ENCODE results near the gene PLVAP. TPM values are rescaled to one million over a fixed set of nuclear protein-coding genes. Genes with fewer than 3 reads are reported as not detected.

The PLVAP gene, protein sequence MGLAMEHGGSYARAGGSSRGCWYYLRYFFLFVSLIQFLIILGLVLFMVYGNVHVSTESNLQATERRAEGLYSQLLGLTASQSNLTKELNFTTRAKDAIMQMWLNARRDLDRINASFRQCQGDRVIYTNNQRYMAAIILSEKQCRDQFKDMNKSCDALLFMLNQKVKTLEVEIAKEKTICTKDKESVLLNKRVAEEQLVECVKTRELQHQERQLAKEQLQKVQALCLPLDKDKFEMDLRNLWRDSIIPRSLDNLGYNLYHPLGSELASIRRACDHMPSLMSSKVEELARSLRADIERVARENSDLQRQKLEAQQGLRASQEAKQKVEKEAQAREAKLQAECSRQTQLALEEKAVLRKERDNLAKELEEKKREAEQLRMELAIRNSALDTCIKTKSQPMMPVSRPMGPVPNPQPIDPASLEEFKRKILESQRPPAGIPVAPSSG
- 100 to 1,000 TPM in 1 of 4 donors, 10 to 100 TPM in 3; 41.4 to 110 (median 67.9) TPM for total RNA-seq

DNA sequence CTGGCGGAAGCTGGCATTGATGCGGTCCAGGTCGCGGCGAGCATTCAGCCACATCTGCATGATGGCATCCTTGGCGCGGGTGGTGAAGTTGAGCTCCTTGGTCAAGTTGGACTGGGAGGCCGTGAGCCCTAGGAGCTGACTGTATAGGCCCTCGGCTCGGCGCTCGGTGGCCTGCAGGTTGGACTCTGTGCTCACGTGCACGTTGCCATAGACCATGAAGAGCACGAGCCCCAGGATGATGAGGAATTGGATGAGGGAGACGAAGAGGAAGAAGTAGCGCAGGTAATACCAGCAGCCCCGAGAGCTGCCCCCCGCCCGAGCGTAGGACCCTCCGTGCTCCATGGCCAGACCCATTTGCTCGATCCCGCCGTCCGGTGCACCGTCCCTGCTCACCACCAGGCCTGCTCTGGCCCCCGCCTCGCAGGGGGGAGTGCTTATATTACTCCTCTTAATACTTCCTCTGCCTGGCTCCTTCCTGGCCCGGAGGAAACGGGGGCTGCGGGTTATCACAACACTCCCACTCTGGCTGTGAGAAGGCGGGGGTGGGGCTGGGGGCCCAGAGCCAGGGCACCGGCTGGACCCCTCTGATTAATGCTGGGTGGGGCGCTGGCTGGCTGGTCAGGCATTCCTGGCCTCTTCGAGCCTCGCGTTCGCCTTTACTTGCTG is at the start of gene PLVAP:
TSS of gene PLVAP (minus strand) at position 408 of the 666 bp plus-strand sequence. CDS start at position 354, 54 bp downstream.
- no peaks in the 10 kb centered on the region for H3K9me3 ChIP-seq
- H3K36me3 ChIP-seq = no peaks in the 10 kb centered on the region
- H3K27ac ChIP-seq = peak within 1 kb of the TSS in 2 of 4 donors; percentile 41 to 57
- peak; percentile 58 for ATAC-seq
- TF ChIP-seq POLR2AphosphoS5 (IDR thresholded peaks at IDR 0.05) (peak; percentile 22), POLR2A (IDR thresholded peaks at IDR 0.05) (no peak)
- TF ChIP-seq, protein P1, sequence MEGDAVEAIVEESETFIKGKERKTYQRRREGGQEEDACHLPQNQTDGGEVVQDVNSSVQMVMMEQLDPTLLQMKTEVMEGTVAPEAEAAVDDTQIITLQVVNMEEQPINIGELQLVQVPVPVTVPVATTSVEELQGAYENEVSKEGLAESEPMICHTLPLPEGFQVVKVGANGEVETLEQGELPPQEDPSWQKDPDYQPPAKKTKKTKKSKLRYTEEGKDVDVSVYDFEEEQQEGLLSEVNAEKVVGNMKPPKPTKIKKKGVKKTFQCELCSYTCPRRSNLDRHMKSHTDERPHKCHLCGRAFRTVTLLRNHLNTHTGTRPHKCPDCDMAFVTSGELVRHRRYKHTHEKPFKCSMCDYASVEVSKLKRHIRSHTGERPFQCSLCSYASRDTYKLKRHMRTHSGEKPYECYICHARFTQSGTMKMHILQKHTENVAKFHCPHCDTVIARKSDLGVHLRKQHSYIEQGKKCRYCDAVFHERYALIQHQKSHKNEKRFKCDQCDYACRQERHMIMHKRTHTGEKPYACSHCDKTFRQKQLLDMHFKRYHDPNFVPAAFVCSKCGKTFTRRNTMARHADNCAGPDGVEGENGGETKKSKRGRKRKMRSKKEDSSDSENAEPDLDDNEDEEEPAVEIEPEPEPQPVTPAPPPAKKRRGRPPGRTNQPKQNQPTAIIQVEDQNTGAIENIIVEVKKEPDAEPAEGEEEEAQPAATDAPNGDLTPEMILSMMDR (IDR thresholded peaks at IDR 0.05) = peak in 2 of 4 experiments; percentile 5 to 7
- H3K27me3 ChIP-seq = peaks cover 26% of the 10 kb centered on the region
- H3K4me3 ChIP-seq = peak within 1 kb of the TSS in 1 of 2 donors; percentile 45
- peaks cover 0 to 8% (median 0%) of the 10 kb centered on the region in 3 donors for H3K4me1 ChIP-seq
- 47% methylated on average over 8 of the region's 39 CpGs; no CpG with 5 or more reads in 1 of the 2 donors for WGBS, 2 donors (ENCODE audit: low coverage in 1 of 2)

DNA sequence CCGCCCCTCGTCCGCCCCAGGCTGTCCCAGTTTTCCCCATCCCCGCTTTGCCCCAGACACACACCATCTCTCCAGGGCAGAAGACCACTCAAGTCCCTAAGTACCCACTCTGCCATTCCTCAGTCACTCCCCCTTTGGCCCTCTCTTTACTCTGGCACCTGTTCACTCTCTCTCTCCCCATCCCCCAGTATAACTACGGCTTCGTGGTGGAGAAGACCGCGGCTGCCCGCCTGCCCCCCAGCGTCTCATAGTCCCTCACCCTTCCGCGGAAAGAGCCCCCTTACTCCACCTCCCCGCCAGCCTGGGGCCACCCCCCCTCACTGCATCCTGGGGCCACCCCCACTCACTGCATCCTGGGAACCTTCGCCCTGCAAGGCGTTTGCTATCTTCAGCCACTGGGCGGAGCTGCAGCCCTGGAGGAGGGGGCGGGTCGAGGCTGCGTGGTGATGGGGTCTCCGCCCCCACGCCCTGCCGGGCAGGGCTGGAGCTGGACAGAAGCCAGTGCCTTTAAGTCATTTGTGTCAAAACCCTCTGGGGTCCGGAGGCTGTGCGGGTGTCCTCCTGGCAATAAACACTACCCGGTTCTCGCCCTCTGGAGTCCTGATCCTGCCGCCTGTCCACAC is 47.7 kb upstream of the PLVAP start:
- peaks cover 0 to 16% (median 2%) of the 10 kb centered on the region in 3 donors for H3K4me1 ChIP-seq
- no peak overlapping the region for H3K4me3 ChIP-seq
- WGBS, 2 donors (ENCODE audit: low coverage in 1 of 2) = 24 to 30% methylated on average over 10 to 11 of the region's 27 CpGs
- TF ChIP-seq, protein P1 (IDR thresholded peaks at IDR 0.05) = peak in 3 of 4 experiments; percentile 15 to 55 (median 27)
- no peak for TF ChIP-seq POLR2A (IDR thresholded peaks at IDR 0.05)
- no peaks in the 10 kb centered on the region for H3K27me3 ChIP-seq
- peaks cover 0 to 16% of the 10 kb centered on the region in 2 donors for H3K36me3 ChIP-seq
- no peak overlapping the region for H3K27ac ChIP-seq
- peak; percentile 42 for ATAC-seq
- no peaks in the 10 kb centered on the region for H3K9me3 ChIP-seq

DNA sequence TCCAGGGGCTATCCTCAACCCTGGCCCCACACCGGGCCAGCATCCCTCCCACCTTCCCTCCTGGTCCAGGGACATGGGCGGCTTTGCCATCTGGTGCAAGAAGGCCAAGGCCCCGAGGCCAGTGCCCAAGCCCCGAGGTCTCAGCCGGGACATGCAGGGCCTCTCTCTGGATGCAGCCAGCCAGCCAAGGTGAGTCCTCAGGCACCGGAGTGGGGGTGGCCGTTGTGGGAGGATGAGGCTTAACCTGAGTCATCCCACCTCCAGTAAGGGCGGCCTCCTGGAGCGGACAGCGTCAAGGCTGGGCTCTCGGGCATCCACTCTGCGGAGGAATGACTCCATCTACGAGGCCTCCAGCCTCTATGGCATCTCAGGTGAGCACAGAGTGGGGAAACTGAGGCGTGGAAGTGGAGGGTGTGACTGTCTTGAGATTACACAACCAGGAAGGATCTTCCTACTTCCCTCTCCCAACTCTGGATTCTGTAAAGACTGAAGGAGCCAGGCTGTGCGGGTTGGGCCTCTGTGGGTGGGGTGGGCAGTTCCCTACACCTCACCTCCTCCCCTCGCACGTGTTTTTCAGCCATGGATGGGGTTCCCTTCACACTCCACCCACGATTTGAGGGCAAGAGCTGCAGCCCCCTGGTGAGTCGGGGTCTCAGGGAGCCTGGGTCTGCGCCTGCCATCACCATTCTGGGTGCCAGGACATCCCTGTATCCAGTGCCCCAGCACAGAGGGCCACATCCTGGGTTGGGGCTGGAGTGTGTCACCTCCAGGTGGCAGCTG is 46.5 kb upstream of the PLVAP start:
- H3K4me1 ChIP-seq = peaks cover 0 to 22% (median 2%) of the 10 kb centered on the region in 3 donors
- no peaks in the 10 kb centered on the region for H3K27me3 ChIP-seq
- H3K36me3 ChIP-seq = peaks cover 0 to 16% of the 10 kb centered on the region in 2 donors
- WGBS, 2 donors (ENCODE audit: low coverage in 1 of 2) = 84 to 90% methylated on average over 2 to 9 of the region's 20 CpGs
- H3K27ac ChIP-seq = no peak overlapping the region
- TF ChIP-seq POLR2A (IDR thresholded peaks at IDR 0.05) (no peak), POLR2AphosphoS5 (IDR thresholded peaks at IDR 0.05) (no peak), EP300 (IDR thresholded peaks at IDR 0.05) (no peak)
- TF ChIP-seq, protein P1 (IDR thresholded peaks at IDR 0.05) = no peak
- no peak overlapping the region for H3K4me3 ChIP-seq
- ATAC-seq = no peak
- H3K9me3 ChIP-seq = no peaks in the 10 kb centered on the region

DNA sequence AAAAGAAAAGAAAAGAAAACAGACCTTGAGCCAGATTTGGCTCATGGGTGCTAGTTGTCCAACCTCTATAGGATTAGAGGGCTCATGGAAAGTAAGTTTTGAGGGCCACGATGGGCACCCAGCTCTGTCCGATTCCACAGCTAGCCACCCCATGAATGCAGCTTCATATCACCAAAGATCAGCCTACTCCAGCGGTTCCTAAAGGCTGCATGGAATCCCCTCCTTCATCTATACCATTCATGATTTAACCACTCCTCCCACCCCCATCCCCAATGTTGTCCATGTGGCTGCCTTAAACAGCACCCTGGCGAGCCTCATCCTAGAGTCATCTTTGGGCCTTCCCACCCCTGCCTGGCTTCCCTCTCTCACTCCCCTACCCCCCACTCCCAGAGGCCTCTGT is 44.8 kb upstream of the PLVAP start:
- ATAC-seq = no peak
- Histone ChIP-seq H3K4me1 (peaks cover 0 to 22% (median 2%) of the 10 kb centered on the region in 3 donors), H3K36me3 (peaks cover 0 to 16% of the 10 kb centered on the region in 2 donors), H3K27me3 (peaks cover under 1% of the 10 kb centered on the region), H3K9me3 (no peaks in the 10 kb centered on the region), H3K27ac (no peak overlapping the region), H3K4me3 (no peak overlapping the region)
- TF ChIP-seq POLR2AphosphoS5 (IDR thresholded peaks at IDR 0.05) = no peak
- no peak for TF ChIP-seq POLR2A (IDR thresholded peaks at IDR 0.05)
- TF ChIP-seq, protein P1 (IDR thresholded peaks at IDR 0.05) = no peak
- no peak for TF ChIP-seq EP300 (IDR thresholded peaks at IDR 0.05)
- WGBS, 2 donors (ENCODE audit: low coverage in 1 of 2) = 90 to 96% methylated on average over 4 of the region's 4 CpGs

Measured in gastroesophageal sphincter (tissue), 4 donors.